B cell (primary cell): Measurements from ENCODE around the gene PLD3. TPM values are rescaled to one million over a fixed set of nuclear protein-coding genes. Genes with fewer than 3 reads are reported as not detected.

ENCODE experiments used
- ATAC-seq: fragments of 200-7000 bp; cut with Tn5 transposase; one replicate; pipeline ENCODE4 v1.10.0; 2021; ENCODE audit warnings: low read depth, mild to moderate bottlenecking, moderate number of reproducible peaks, moderate library complexity
- CTCF ChIA-PET: fragments of 350-600 bp; sonication (Branson Sonifier 250); formaldehyde crosslinking; loops from one replicate; lab custom pipeline; 2021; ENCODE audit warnings: antibody characterized with exemption, inconsistent platforms; lab: Charles Lee
- POLR2A ChIA-PET: fragments of 350-600 bp; sonication (Branson Sonifier 250); formaldehyde crosslinking; loops from one replicate; lab custom pipeline; 2021; ENCODE audit warnings: antibody characterized with exemption; lab: Charles Lee
- DNase-seq: peaks from one replicate; pipeline ENCODE4 v3.0.0; 2013
- H2AFZ ChIP-seq: 2 replicates; pipeline ENCODE4 v1.6.1; 2012; ENCODE audit warnings: mild to moderate bottlenecking, low read depth, low read length; ENCODE audit not compliant: insufficient read depth, poor library complexity, severe bottlenecking
- H3K27ac ChIP-seq, 2 donors: 1 replicate in 1 of 2; 2 replicates in 1 of 2; pipeline ENCODE4 v1.5.1; 2012 to 2013; ENCODE audit warnings: low read length in 2 of 2, mild to moderate bottlenecking in 2 of 2, moderate library complexity in 1 of 2
- H3K27me3 ChIP-seq, 4 experiments: fragments of 200-600 bp in 1 of 4; sonication (generic) in 1 of 4; replicated peaks in 1 of 4; 1 replicate in 2 of 4; 2 replicates in 2 of 4; pipeline versions ENCODE4 v1.6.1 to v1.7.0; 2013 to 2016; ENCODE audit warnings: low read length in 3 of 4, mild to moderate bottlenecking in 2 of 4, mixed read lengths in 1 of 4, moderate library complexity in 1 of 4; ENCODE audit not compliant: insufficient read depth in 4 of 4, control insufficient read depth in 3 of 4; ENCODE audit errors: control extremely low read depth in 1 of 4
- H3K36me3 ChIP-seq, 2 experiments: replicated peaks in 1 of 2; 1 replicate in 1 of 2; 2 replicates in 1 of 2; pipeline versions ENCODE4 v1.6.1 to v1.7.1; 2013; ENCODE audit warnings: low read length in 1 of 2; ENCODE audit not compliant: insufficient read depth in 2 of 2, control insufficient read depth in 1 of 2; ENCODE audit errors: control extremely low read depth in 1 of 2, extremely low read depth in 1 of 2
- H3K4me1 ChIP-seq, 2 donors: fragments of 200-600 bp in 1 of 2; sonication (generic) in 1 of 2; 1 replicate in 1 of 2; 2 replicates in 1 of 2; pipeline versions ENCODE4 v1.5.1 to v1.6.1; 2013 to 2017; ENCODE audit warnings: low read length in 2 of 2; ENCODE audit not compliant: control insufficient read depth in 2 of 2, insufficient read depth in 2 of 2
- H3K4me2 ChIP-seq: replicated peaks from 2 replicates; pipeline ENCODE3; 2012; ENCODE audit warnings: mild to moderate bottlenecking, low read depth, low read length; ENCODE audit not compliant: poor library complexity, severe bottlenecking
- H3K4me3 ChIP-seq, 5 experiments: fragments of 200-600 bp in 1 of 5; sonication (generic) in 1 of 5; 1 replicate in 3 of 5; 2 replicates in 2 of 5; pipeline versions ENCODE4 v1.5.1 to v1.7.0; 2011 to 2016; ENCODE audit warnings: low read length in 4 of 5, mild to moderate bottlenecking in 4 of 5, low read depth in 2 of 5, control low read depth in 1 of 5, moderate library complexity in 1 of 5; ENCODE audit not compliant: insufficient read depth in 1 of 5; ENCODE audit errors: control extremely low read depth in 1 of 5, extremely low read depth in 1 of 5
- H3K79me2 ChIP-seq: fragments of 200-600 bp; sonication (generic); one replicate; pipeline ENCODE4 v1.6.0; 2016; ENCODE audit warnings: low read length; ENCODE audit not compliant: control insufficient read depth, insufficient read depth
- H3K9ac ChIP-seq: fragments of 200-600 bp; sonication (generic); 2 replicates; pipeline ENCODE4 v1.6.1; 2017; ENCODE audit warnings: mild to moderate bottlenecking, low read length, moderate library complexity
- H3K9me3 ChIP-seq, 3 donors: one replicate each; pipeline versions ENCODE4 v1.6.1 to v1.7.1; 2013; ENCODE audit warnings: low read length in 2 of 3; ENCODE audit not compliant: control insufficient read depth in 2 of 3, insufficient read depth in 1 of 3; ENCODE audit errors: control extremely low read depth in 1 of 3
- H4K20me1 ChIP-seq: 2 replicates; pipeline ENCODE4 v1.6.0; 2012; ENCODE audit warnings: mild to moderate bottlenecking, low read length; ENCODE audit not compliant: insufficient read depth, control insufficient read depth, poor library complexity, severe bottlenecking
- H3K27ac Mint-ChIP-seq: one replicate; pipeline ENCODE4 v1.8.0; 2021; ENCODE audit warnings: mixed read lengths
- H3K27me3 Mint-ChIP-seq: one replicate; pipeline ENCODE4 v1.8.0; 2021; ENCODE audit warnings: mixed read lengths
- H3K4me1 Mint-ChIP-seq: one replicate; pipeline ENCODE4 v1.8.0; 2021; ENCODE audit warnings: mixed read lengths
- H3K4me3 Mint-ChIP-seq: one replicate; pipeline ENCODE4 v1.8.0; 2021; ENCODE audit warnings: mixed read lengths
- H3K9me3 Mint-ChIP-seq: one replicate; pipeline ENCODE4 v1.8.0; 2022; ENCODE audit warnings: mixed read lengths; ENCODE audit not compliant: insufficient read depth
- CTCF ChIP-seq: fragments of 200-600 bp; IDR thresholded peaks from one replicate; pipeline ENCODE4 v1.8.0; 2022; ENCODE audit warnings: antibody characterized with exemption, mild to moderate bottlenecking
- EZH2 ChIP-seq: IDR thresholded peaks from 2 replicates; pipeline ENCODE4 v1.6.1; 2012; ENCODE audit warnings: borderline replicate concordance, low read depth, mild to moderate bottlenecking, moderate library complexity, low read length; ENCODE audit not compliant: insufficient read depth, poor library complexity, severe bottlenecking
- WGBS: methylation state at CpG from one replicate; pipeline ENCODE4 v1.1.5; 2013; ENCODE audit warnings: missing lambda C conversion rate; ENCODE audit not compliant: insufficient coverage; 5-methylcytosine and 5-hydroxymethylcytosine counted together
- intact Hi-C: fragments of 100-400 bp; cut with micrococcal nuclease; formaldehyde crosslinking; loops from one replicate; pipeline ENCODE4 v1.10.0; 2022
- polyA plus RNA-seq: library from polyadenylated mRNA; depleted of rRNA; stranded (reverse); fragments of >200 nt; gene quantifications from 2 replicates; pipeline ENCODE4 v1.2.3, GENCODE V29; 2012
- total RNA-seq, 2 donors: library from RNA; stranded (reverse); fragments of 120-200 nt in 1 of 2; gene quantifications; 1 replicate in 1 of 2; 2 replicates in 1 of 2; pipeline versions ENCODE4 v1.2.3 to v1.2.4, GENCODE V29; 2013 to 2022

The PLD3 gene
- total and polyA plus RNA-seq, 2 donors (not counting 1 experiment from before 2014, with no cell fraction given) = 61.7 to 153 TPM

- Mint-ChIP-seq H3K27ac (no peak overlapping the region), H3K27me3 (no peaks in the 10 kb centered on the region), H3K4me3 (no peak overlapping the region), H3K4me1 (no peaks in the 10 kb centered on the region), H3K9me3 (no peaks in the 10 kb centered on the region)
- Histone ChIP-seq H3K9ac (no peak overlapping the region), H2AFZ (no peak overlapping the region), H3K27ac (no peak overlapping the region), H3K4me1 (no peaks in the 10 kb centered on the region), H3K79me2 (no peaks in the 10 kb centered on the region), H3K27me3 (no peaks in the 10 kb centered on the region), H3K4me2 (no peak overlapping the region), H3K4me3 (no peak overlapping the region), H4K20me1 (no peaks in the 10 kb centered on the region), H3K9me3 (no peaks in the 10 kb centered on the region), H3K36me3 (peaks cover 0 to 16% of the 10 kb centered on the region in 2 experiments)
- no peak for DNase-seq
- ATAC-seq = no peak
- CTCF ChIA-PET = interaction anchor here (1.0 kb wide), 1 partner anchor 12 kb away, joined by 3 read pairs; no protein-coding TSS in a partner anchor
- no peak for TF ChIP-seq CTCF
- TF ChIP-seq EZH2 = no peak
- WGBS = over 99% methylated on average over 7 of the region's 7 CpGs
- intact Hi-C loops = no loop called here
- POLR2A ChIA-PET = no interaction called here
These were observed 31.2 kb upstream of the PLD3 start for GRCh38 chr19:40317338-40317737.

- intact Hi-C loops = no loop called here
- no peaks in the 10 kb centered on the region for H3K9me3 ChIP-seq
- no peak overlapping the region for H3K27ac ChIP-seq
- no peak overlapping the region for H3K9ac ChIP-seq
- no peak overlapping the region for H2AFZ ChIP-seq
- no peak overlapping the region for H3K4me3 ChIP-seq
- ATAC-seq (no peak), DNase-seq (no peak)
- no peak overlapping the region for H3K4me2 ChIP-seq
- TF ChIP-seq CTCF (no peak), EZH2 (no peak)
- no peak overlapping the region for H3K27ac Mint-ChIP-seq
- POLR2A ChIA-PET = interaction anchor here (0.6 kb wide), 1 partner anchor 25 kb away, joined by 3 read pairs; no protein-coding TSS in a partner anchor
- no peaks in the 10 kb centered on the region for H3K4me1 ChIP-seq
- no peak overlapping the region for H3K4me3 Mint-ChIP-seq
- H3K27me3 Mint-ChIP-seq = no peaks in the 10 kb centered on the region
- H3K79me2 ChIP-seq = no peaks in the 10 kb centered on the region
- H3K27me3 ChIP-seq = no peaks in the 10 kb centered on the region
- CTCF ChIA-PET = no interaction called here
- peaks cover 0 to 41% of the 10 kb centered on the region in 2 experiments for H3K36me3 ChIP-seq
- H3K4me1 Mint-ChIP-seq = no peaks in the 10 kb centered on the region
- H4K20me1 ChIP-seq = no peaks in the 10 kb centered on the region
- no peaks in the 10 kb centered on the region for H3K9me3 Mint-ChIP-seq
- WGBS = 93% methylated on average over 7 of the region's 7 CpGs
These were observed 27.9 kb upstream of the PLD3 start for GRCh38 chr19:40320558-40320935.
